ENCODE data around the gene SLC5A1.

The SLC5A1 gene

GRCh38 chr22:32083814-32084213, 40.8 kb downstream of the SLC5A1 start:
- TF ChIP-seq CTCF (IDR thresholded peaks at IDR 0.05; ENCODE audit: low read depth, low read length): no peak

GRCh38 chr22:32088084-32088483, 45.0 kb downstream of the SLC5A1 start:
- H3K4me3 ChIP-seq (ENCODE audit: low read depth, low read length): no peak overlapping the region
- TF ChIP-seq CTCF (IDR thresholded peaks at IDR 0.05; ENCODE audit: low read depth, low read length): no peak

More at GRCh38 chr22:32083814-32084213, 40.8 kb downstream of the SLC5A1 start:
- H3K4me3 ChIP-seq (ENCODE audit: low read depth, low read length): no peak overlapping the region

- no peak overlapping the region for H3K4me3 ChIP-seq (ENCODE audit: low read depth, low read length)
- TF ChIP-seq CTCF (IDR thresholded peaks at IDR 0.05; ENCODE audit: low read depth, low read length): no peak
Observed at GRCh38 chr22:32097018-32097417, 54.0 kb downstream of the SLC5A1 start.

- no peak for TF ChIP-seq CTCF (IDR thresholded peaks at IDR 0.05; ENCODE audit: low read depth, low read length)
- no peak overlapping the region for H3K4me3 ChIP-seq (ENCODE audit: low read depth, low read length)
Observed at GRCh38 chr22:32097881-32098499, 54.9 kb downstream of the SLC5A1 start.

- H3K4me3 ChIP-seq (ENCODE audit: low read depth, low read length): no peak overlapping the region
- TF ChIP-seq CTCF (IDR thresholded peaks at IDR 0.05; ENCODE audit: low read depth, low read length): no peak
Observed at GRCh38 chr22:32100711-32101110, 57.6 kb downstream of the SLC5A1 start.

- no peak overlapping the region for H3K4me3 ChIP-seq (ENCODE audit: low read depth, low read length)
- TF ChIP-seq CTCF (IDR thresholded peaks at IDR 0.05; ENCODE audit: low read depth, low read length): no peak
Observed at GRCh38 chr22:32103658-32104315, 60.7 kb downstream of the SLC5A1 start.

GRCh38 chr22:32106930-32107329, 63.9 kb downstream of the SLC5A1 start:
- TF ChIP-seq CTCF (IDR thresholded peaks at IDR 0.05; ENCODE audit: low read depth, low read length): no peak
- H3K4me3 ChIP-seq (ENCODE audit: low read depth, low read length): no peak overlapping the region

Data from WI38 (cell line).